Cardiac fibroblast (primary cell): ENCODE data around the gene SSBP3.
"Not testable (repeated sequence)": the region's sequence is repeated elsewhere in the genome, so short reads cannot be mapped to it uniquely, and the experiment has no call there.

Experiments used
- DNase-seq, 2 donors: peaks; one replicate each; pipeline versions ENCODE4 v3.0.0 to v3.0.0-alpha.2; 2010; ENCODE audit warnings: low read depth in 2 of 2
- H3K4me3 ChIP-seq, 2 donors: replicated peaks in 1 of 2; 1 replicate in 1 of 2; 2 replicates in 1 of 2; pipeline ENCODE4 v1.5.1; 2011; ENCODE audit warnings: low read depth in 2 of 2, low read length in 2 of 2, mild to moderate bottlenecking in 2 of 2, moderate library complexity in 1 of 2
- TF ChIP-seq, protein P1 (sequence below): IDR thresholded peaks from one replicate; pipeline ENCODE4 v1.5.1; 2011; ENCODE audit warnings: low read depth, mild to moderate bottlenecking, low read length, inconsistent platforms

Gene SSBP3

DNA sequence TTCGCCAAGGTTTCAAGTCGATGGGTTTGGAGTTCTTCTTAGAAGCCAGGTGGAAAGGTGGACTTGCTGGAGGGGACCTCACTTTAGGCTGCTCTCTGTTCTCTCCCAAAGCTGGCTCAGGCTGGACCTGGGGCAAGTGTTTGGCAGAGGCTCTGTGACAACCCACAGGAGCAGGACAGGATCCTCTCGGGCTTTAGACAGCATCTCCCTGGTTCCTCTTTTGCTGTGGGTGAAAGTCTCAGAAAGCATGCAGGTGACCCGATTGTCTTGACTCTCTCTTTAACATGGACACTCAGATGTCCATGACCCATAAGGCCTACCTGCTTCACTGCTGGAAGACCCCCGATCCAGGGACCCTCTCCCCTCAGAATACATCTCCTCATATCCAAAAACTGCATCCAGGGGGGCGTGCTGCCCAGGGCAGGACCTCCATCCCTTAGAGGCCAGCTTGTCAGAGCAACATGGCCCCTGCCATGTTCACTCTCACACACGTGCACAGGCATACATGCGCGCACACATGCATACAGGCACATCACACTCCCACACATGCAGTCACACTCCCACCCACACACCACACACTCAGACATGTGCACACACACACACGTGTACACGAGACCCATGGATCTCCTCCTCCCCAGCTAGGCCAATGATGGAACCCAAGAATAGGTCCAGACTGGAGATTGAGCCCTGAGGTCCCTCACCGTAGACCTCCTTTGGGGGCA is 184.9 kb downstream of the SSBP3 start:
- no peak overlapping the region for H3K4me3 ChIP-seq
- DNase-seq, result no peak
- TF ChIP-seq, protein P1, sequence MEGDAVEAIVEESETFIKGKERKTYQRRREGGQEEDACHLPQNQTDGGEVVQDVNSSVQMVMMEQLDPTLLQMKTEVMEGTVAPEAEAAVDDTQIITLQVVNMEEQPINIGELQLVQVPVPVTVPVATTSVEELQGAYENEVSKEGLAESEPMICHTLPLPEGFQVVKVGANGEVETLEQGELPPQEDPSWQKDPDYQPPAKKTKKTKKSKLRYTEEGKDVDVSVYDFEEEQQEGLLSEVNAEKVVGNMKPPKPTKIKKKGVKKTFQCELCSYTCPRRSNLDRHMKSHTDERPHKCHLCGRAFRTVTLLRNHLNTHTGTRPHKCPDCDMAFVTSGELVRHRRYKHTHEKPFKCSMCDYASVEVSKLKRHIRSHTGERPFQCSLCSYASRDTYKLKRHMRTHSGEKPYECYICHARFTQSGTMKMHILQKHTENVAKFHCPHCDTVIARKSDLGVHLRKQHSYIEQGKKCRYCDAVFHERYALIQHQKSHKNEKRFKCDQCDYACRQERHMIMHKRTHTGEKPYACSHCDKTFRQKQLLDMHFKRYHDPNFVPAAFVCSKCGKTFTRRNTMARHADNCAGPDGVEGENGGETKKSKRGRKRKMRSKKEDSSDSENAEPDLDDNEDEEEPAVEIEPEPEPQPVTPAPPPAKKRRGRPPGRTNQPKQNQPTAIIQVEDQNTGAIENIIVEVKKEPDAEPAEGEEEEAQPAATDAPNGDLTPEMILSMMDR, result no peak

DNA sequence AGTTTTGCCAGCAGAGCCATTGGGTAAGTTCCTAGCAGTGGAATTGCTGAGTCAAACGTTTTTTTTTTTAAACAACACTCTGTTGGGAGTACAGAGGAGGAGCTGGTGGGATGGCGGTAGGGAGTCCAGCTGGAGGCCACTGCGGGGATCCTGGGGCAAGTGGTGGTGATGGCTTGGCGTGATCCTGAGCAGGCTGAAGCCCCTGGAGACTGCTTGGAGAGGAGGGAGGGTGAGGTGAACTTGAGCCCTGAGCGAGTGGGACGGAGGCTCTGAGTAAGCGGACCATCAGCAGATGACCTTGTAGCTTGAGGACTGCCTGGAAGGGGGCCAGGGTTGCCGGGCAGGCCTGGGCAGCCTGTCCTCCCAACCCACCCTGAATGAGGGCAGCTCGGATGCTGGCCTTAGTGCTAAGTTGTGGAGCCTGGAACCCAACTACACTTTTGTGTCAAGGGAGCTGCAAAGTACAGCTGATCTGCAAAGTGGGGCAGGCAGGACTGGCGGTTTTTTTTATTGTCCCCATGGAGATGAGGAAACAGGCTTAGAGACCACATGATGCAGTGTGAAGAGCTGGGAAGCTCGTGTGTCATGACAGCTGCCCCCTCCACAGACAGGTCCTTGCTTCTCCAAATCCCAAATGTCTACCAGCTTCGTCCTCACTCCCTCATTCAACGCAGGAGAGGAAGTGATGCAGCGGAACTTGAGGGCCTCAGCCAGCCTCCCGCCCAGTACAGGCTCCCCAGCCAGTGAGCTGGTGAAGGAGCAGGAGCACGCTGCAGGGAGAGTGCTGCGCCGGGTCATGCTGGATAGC is 186.0 kb downstream of the SSBP3 start:
- TF ChIP-seq, protein P1, result no peak
- no peak overlapping the region for H3K4me3 ChIP-seq
- DNase-seq, result peak; percentile 74

DNA sequence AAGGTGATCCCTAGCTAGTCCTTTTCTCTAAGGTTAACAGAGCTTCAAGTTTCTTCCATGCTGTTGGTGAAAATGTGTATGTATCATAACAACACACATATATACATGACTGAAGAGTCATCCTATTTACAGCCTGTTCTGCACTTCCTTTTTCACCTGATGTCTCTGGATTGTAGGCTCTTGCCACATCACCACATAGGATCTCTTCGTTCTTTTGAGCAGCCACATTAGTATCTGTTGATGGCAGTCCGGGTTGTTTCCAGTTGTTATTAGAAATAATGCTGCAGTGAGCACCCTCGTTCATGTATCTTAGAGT is 186.5 kb downstream of the SSBP3 start:
- no peak overlapping the region for H3K4me3 ChIP-seq
- no peak for DNase-seq
- TF ChIP-seq, protein P1, result no peak

DNA sequence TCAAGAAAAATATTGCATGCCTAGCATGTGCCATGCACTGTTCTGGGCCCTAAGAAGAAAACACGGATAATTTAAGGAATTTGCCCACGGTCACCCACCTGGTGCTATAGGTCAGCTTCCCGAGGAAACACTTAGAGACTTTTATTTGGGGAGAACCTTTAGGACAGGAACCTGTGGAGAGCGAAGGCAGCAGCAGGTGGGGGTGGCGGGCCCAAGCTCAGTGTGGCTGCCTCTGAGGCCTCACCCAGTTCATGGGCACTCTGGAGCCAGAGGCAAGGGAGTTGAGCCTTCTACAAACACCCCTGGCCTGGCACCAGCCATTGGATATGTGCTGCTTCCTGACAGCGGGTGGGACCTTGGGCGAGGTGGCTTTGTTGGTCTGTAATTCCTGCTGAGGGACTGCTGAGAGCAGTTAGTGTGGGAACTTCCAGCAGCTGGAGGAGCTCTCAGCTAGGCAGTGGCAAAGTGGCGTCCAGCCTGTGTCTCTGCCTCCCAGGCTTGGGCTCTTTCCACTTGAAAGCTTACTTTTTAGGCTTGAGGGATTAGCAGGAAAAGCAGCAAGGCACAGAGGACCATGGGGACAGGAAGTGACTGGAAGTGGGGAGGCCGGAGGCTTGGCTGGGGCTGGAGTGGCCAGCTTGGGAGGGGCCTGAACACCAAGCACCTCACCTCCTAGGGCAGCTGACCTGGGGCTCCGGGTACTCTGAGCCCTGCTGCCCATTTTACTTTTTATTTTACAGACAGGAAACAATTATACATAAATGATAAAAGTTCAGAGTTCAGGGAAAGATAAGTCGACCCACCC is 187.1 kb downstream of the SSBP3 start:
- TF ChIP-seq, protein P1, result no peak
- DNase-seq, result peak in 1 of 2 donors; percentile 25
- H3K4me3 ChIP-seq, result no peak overlapping the region

DNA sequence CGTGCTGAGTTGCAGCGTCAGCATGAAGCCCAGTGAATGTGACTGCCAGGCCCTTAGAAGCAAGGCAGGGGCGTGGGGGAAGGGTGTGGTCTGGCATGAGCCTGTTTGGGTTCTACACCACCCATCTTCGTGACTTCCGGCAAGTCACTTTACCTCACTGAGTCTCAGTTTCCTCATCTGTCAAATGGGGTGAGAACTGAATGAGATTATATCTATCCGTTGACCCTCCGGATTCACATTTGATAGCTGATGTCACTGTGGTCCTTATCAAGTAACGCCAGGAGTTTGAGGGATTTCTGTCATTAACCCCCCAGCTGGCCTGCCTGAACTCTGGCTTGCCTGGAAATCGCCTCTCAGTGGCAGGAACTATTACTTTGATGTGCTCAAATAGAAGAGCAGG is 190.7 kb downstream of the SSBP3 start:
- no peak for DNase-seq
- H3K4me3 ChIP-seq, result no peak overlapping the region
- TF ChIP-seq, protein P1, result no peak

DNA sequence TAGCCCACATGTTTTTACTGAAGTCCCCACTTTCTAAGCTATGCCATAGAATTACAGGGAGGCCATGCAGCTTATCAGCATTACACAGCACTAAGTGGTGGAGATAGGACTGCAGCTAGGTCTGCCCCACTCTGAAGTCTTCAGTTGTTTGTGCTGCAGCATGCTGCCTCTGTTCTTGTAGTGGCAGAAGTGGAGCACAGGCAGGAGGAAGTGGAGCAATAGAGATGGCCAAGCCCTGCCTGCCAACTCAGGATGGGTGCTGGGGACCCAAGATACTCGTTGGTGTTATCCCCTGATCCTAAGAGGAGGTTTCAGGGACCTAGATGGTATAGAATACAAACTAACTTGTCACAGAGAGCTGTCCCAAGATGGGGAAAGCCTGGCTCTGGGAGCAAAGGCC is 193.3 kb downstream of the SSBP3 start:
- TF ChIP-seq, protein P1, result no peak

DNA sequence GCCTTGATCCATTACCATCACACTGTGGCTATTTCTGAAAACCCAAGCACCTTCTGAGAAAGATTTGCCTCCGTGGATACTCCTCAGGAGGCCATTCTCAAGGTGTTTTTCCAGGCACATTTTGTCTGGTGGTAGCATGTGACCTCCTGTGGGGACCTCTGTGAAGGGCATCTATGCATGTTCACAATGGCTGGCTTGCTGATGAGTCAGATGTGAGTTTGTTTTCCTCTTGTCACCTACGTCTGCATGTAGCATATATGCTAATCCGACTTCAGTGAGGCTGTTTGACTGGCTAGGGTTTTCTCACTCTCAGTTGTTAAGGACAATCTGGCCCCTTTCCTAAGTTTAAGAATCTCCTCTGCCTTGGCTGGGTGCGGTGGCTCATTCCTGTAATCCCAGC is 198.3 kb downstream of the SSBP3 start:
- DNase-seq, result not testable (repeated sequence)

More for the DNA sequence above, 193.3 kb downstream of the SSBP3 start:
- no peak overlapping the region for H3K4me3 ChIP-seq
- DNase-seq, result no peak

More for the DNA sequence above, 198.3 kb downstream of the SSBP3 start:
- H3K4me3 ChIP-seq, result not testable (repeated sequence)
